A549 (cell line): ENCODE data around the gene NDUFA11. TPM values are rescaled to one million over a fixed set of nuclear protein-coding genes. Genes with fewer than 3 reads are reported as not detected.
A peak's percentile ranks its signal among the peaks of the same experiment; 100 is the strongest.

Experiments used
- ATAC-seq, 2 experiments: fragments of 200-7000 bp in 1 of 2; fragments of >200 bp in 1 of 2; cut with Nextera tagmentation in 1 of 2; cut with Tn5 transposase in 1 of 2; 3 replicates each; pipeline versions ENCODE4 v1.8.0 to v1.9.1; 2018 to 2020; ENCODE audit warnings: mild to moderate bottlenecking in 1 of 2, moderate library complexity in 1 of 2
- CTCF ChIA-PET: fragments of 300-600 bp; sonication (Branson Sonifier 250); formaldehyde crosslinking; extraction: SDS; loops from one replicate; lab custom pipeline; 2021; ENCODE audit warnings: antibody characterized with exemption, inconsistent platforms; lab: Yijun Ruan, JAX
- POLR2A ChIA-PET: fragments of 350-600 bp; formaldehyde crosslinking; extraction: SDS; loops from one replicate; lab custom pipeline; 2021; ENCODE audit warnings: antibody characterized with exemption, inconsistent platforms; lab: Yijun Ruan, JAX
- DNase-seq, 2 experiments: peaks; one replicate each; pipeline versions ENCODE4 v3.0.0 to v3.0.0-alpha.2; 2011 to 2016; ENCODE audit warnings: low read depth in 1 of 2, low spot score in 1 of 2
- FAIRE-seq: peaks from 2 replicates; lab custom pipeline; 2011; peaks lifted over from hg19 to GRCh38; lab: Jason Lieb, UNC
- H3K27ac ChIP-seq, 2 experiments: fragments of >200 bp; sonication (Bioruptor Twin); formaldehyde crosslinking; 3 replicates each; pipeline ENCODE4 v1.5.1; 2016 to 2017
- H3K4me1 ChIP-seq: fragments of >200 bp; sonication (Bioruptor Twin); formaldehyde crosslinking; 3 replicates; pipeline ENCODE4 v1.6.1; 2016
- H3K4me2 ChIP-seq: fragments of >200 bp; sonication (Bioruptor Twin); formaldehyde crosslinking; 3 replicates; pipeline ENCODE4 v1.6.1; 2016
- H3K4me3 ChIP-seq: fragments of >200 bp; sonication (Bioruptor Twin); formaldehyde crosslinking; 3 replicates; pipeline ENCODE4 v1.5.1; 2016
- H3K9me3 ChIP-seq: fragments of >200 bp; sonication (Bioruptor Twin); formaldehyde crosslinking; 3 replicates; pipeline ENCODE4 v1.6.1; 2016
- BHLHE40 ChIP-seq: IDR thresholded peaks from 2 replicates; pipeline ENCODE4 v1.6.1; 2012; ENCODE audit warnings: low read depth, low read length, inconsistent platforms
- CBX8 ChIP-seq: fragments of 200-600 bp; sonication (generic); IDR thresholded peaks from 2 replicates; pipeline ENCODE4 v1.6.1; 2016
- EP300 ChIP-seq, 2 experiments: fragments of >200 bp; sonication (Bioruptor Twin); formaldehyde crosslinking; IDR thresholded peaks; 2 replicates in 1 of 2; 3 replicates in 1 of 2; pipeline ENCODE4 v1.6.1; 2016 to 2017
- HDAC2 ChIP-seq: fragments of 200-600 bp; sonication (generic); IDR thresholded peaks from 2 replicates; pipeline ENCODE4 v1.6.1; 2016
- HEYL ChIP-seq: fragments of 250-450 bp; sonication (Bioruptor Pico); IDR thresholded peaks from 2 replicates; pipeline ENCODE4 v1.8.0; 2021; ENCODE audit warnings: mild to moderate bottlenecking, moderate library complexity
- HOXB13 ChIP-seq: fragments of 250-450 bp; sonication (Bioruptor Pico); IDR thresholded peaks from 2 replicates; pipeline ENCODE4 v1.5.0; 2020; ENCODE audit warnings: low read depth, mild to moderate bottlenecking, moderate library complexity
- HOXB5 ChIP-seq: fragments of 250-450 bp; sonication (Bioruptor Pico); IDR thresholded peaks from 2 replicates; pipeline ENCODE4 v1.5.0; 2020; ENCODE audit warnings: mild to moderate bottlenecking, moderate library complexity
- KDM1A ChIP-seq: fragments of 200-600 bp; sonication (generic); IDR thresholded peaks from 2 replicates; pipeline ENCODE4 v1.6.1; 2016; ENCODE audit warnings: low read depth, mild to moderate bottlenecking
- MAFK ChIP-seq: fragments of 450-650 bp; IDR thresholded peaks from 2 replicates; pipeline ENCODE4 v1.6.1; 2014; ENCODE audit not compliant: partially characterized antibody
- MAZ ChIP-seq: fragments of 150-350 bp; IDR thresholded peaks from 2 replicates; pipeline ENCODE4 v1.6.1; 2014; ENCODE audit warnings: antibody characterized with exemption, low read depth, low read length, borderline replicate concordance
- NFE2L2 ChIP-seq: fragments of 150-350 bp; conservative IDR thresholded peaks from 2 replicates; pipeline ENCODE4 v1.6.1; 2014; ENCODE audit warnings: low read length
- RNF2 ChIP-seq: fragments of 200-600 bp; sonication (generic); IDR thresholded peaks from 2 replicates; pipeline ENCODE4 v1.6.1; 2016; ENCODE audit warnings: low read depth, mild to moderate bottlenecking, antibody characterized with exemption, moderate library complexity, borderline replicate concordance
- TFCP2L1 ChIP-seq: fragments of 250-450 bp; sonication (Bioruptor Pico); IDR thresholded peaks from 2 replicates; pipeline ENCODE4 v1.5.0; 2021; ENCODE audit warnings: mild to moderate bottlenecking
- USF2 ChIP-seq: fragments of 450-650 bp; IDR thresholded peaks from 2 replicates; pipeline ENCODE4 v1.6.1; 2014; ENCODE audit warnings: antibody characterized with exemption
- ZFP36 ChIP-seq: fragments of 450-650 bp; IDR thresholded peaks from 2 replicates; pipeline ENCODE4 v1.6.1; 2014; ENCODE audit warnings: borderline replicate concordance; ENCODE audit not compliant: partially characterized antibody
- WGBS: methylation state at CpG from one replicate; pipeline ENCODE4 v1.1.6; 2017; ENCODE audit errors: missing lambda C conversion rate; 5-methylcytosine and 5-hydroxymethylcytosine counted together
- polyA plus RNA-seq, 4 experiments: library from polyadenylated mRNA; depleted of rRNA in 3 of 4; stranded (reverse); fragments of >200 nt; fragmentation: RNase III in 1 of 4; extraction: RNeasy Plus Mini Kit Qiagen cat#74134 plus additional on column Dnase treatment in 1 of 4; gene quantifications; 2 replicates in 3 of 4; 3 replicates in 1 of 4; pipeline ENCODE4 v1.2.3, GENCODE V29; 2011 to 2017
- TF ChIP-seq, protein P1 (sequence below): fragments of >200 bp; sonication (Bioruptor Twin); formaldehyde crosslinking; IDR thresholded peaks from 3 replicates; pipeline ENCODE4 v1.5.1; 2016
- TF ChIP-seq, protein P2 (sequence below): fragments of 250-450 bp; sonication (Bioruptor Pico); IDR thresholded peaks from 2 replicates; pipeline ENCODE4 v1.5.0; 2021; ENCODE audit warnings: mild to moderate bottlenecking, moderate library complexity, borderline replicate concordance

The NDUFA11 gene
- polyA plus RNA-seq, 2 of the 4 experiments (the other 2 are of a cell fraction) = 75.0 to 173 TPM

- TF ChIP-seq HOXB5 (CRISPR knock-in tag) (no peak), MAFK (no peak), KDM1A (0 out of 2 replicates have a peak, but pooled peaks have one; percentile 50), ZFP36 (no peak), EP300 (IDR thresholded peaks at IDR 0.05) (peak; percentile 16 to 37; a peak in 2 of 5 replicates), HDAC2 (0 out of 2 replicates have a peak, but pooled peaks have one; percentile 45), HOXB13 (CRISPR knock-in tag) (no peak), HEYL (CRISPR knock-in tag) (no peak), TFCP2L1 (CRISPR knock-in tag) (no peak), CBX8 (no peak), MAZ (no peak), NFE2L2 (no peak), USF2 (no peak)
- TF ChIP-seq, protein P1, sequence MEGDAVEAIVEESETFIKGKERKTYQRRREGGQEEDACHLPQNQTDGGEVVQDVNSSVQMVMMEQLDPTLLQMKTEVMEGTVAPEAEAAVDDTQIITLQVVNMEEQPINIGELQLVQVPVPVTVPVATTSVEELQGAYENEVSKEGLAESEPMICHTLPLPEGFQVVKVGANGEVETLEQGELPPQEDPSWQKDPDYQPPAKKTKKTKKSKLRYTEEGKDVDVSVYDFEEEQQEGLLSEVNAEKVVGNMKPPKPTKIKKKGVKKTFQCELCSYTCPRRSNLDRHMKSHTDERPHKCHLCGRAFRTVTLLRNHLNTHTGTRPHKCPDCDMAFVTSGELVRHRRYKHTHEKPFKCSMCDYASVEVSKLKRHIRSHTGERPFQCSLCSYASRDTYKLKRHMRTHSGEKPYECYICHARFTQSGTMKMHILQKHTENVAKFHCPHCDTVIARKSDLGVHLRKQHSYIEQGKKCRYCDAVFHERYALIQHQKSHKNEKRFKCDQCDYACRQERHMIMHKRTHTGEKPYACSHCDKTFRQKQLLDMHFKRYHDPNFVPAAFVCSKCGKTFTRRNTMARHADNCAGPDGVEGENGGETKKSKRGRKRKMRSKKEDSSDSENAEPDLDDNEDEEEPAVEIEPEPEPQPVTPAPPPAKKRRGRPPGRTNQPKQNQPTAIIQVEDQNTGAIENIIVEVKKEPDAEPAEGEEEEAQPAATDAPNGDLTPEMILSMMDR = no peak
- TF ChIP-seq, protein P2, sequence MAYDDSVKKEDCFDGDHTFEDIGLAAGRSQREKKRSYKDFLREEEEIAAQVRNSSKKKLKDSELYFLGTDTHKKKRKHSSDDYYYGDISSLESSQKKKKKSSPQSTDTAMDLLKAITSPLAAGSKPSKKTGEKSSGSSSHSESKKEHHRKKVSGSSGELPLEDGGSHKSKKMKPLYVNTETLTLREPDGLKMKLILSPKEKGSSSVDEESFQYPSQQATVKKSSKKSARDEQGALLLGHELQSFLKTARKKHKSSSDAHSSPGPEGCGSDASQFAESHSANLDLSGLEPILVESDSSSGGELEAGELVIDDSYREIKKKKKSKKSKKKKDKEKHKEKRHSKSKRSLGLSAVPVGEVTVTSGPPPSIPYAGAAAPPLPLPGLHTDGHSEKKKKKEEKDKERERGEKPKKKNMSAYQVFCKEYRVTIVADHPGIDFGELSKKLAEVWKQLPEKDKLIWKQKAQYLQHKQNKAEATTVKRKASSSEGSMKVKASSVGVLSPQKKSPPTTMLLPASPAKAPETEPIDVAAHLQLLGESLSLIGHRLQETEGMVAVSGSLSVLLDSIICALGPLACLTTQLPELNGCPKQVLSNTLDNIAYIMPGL (CRISPR knock-in tag) = no peak
Observed at GRCh38 chr19:5880604-5881078, 22.9 kb downstream of the NDUFA11 start (continued).

DNA sequence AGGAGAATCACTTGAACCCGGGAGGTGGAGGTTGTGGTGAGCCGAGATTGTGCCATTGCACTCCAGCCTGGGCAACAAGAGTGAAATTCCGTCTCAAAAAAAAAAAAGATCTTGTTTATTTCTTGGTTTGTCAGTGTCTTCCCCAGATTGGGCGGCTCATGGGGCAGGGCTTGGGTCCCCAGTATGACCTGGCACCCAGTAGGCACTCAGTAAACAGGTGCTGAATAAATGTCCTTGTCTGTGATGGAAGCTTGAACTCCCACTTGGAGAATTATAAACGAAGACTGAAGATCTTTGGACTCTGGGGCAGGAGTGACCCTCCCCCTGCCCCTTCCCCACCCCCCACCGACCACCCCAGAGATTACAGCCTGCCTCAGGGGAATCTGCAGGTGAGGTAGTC, 23.4 kb downstream of the NDUFA11 start:
- WGBS = 32% methylated on average over 5 of the region's 6 CpGs
- ChIA-PET POLR2A (no interaction called here), CTCF (interaction anchor here (1.5 kb wide), 1 partner anchor 76 kb away, joined by 4 read pairs; no protein-coding TSS in a partner anchor)
- peak overlapping the region; percentile 67 to 72 for H3K27ac ChIP-seq
- H3K4me1 ChIP-seq = peaks cover 42% of the 10 kb centered on the region
- FAIRE-seq = no peak
- peak overlapping the region; percentile 70 for H3K4me2 ChIP-seq
- no peak for ATAC-seq
- DNase-seq = no peak
- H3K4me3 ChIP-seq = no peak overlapping the region
- no peak for TF ChIP-seq HOXB5 (CRISPR knock-in tag)
- no peak for TF ChIP-seq RNF2
- no peak for TF ChIP-seq BHLHE40
- TF ChIP-seq, all 56 proteins: peak for 0
- H3K9me3 ChIP-seq = no peaks in the 10 kb centered on the region

GRCh38 chr19:5877882-5878281, 25.7 kb downstream of the NDUFA11 start:
- FAIRE-seq = no peak
- 78% methylated on average over 3 of the region's 9 CpGs for WGBS

More at GRCh38 chr19:5877882-5878281, 25.7 kb downstream of the NDUFA11 start:
- ATAC-seq (no peak), DNase-seq (no peak)
- Histone ChIP-seq H3K4me1 (peaks cover 44% of the 10 kb centered on the region), H3K4me3 (no peak overlapping the region), H3K9me3 (no peaks in the 10 kb centered on the region), H3K4me2 (no peak overlapping the region), H3K27ac (no peak overlapping the region)
- no peak for TF ChIP-seq EP300 (IDR thresholded peaks at IDR 0.05)
- CTCF ChIA-PET = interaction anchor here (0.8 to 1.6 kb wide), 2 partner anchors 55 to 74 kb away, joined by 3 read pairs; no protein-coding TSS in a partner anchor
- POLR2A ChIA-PET = no interaction called here
